Inflammatory macrophage (primary cell): ENCODE measurements around the gene PI4K2A.

Source experiments
- DNase-seq, 2 donors: peaks; one replicate each; pipeline ENCODE4 v3.0.0-alpha.2; 2020 to 2022
- total RNA-seq, 18 experiments: gene quantifications; one replicate each; lab custom pipeline; 2026; ENCODE audit warnings: mixed read lengths in 6 of 18, inconsistent platforms in 2 of 18; lab: John Stamatoyannopoulos, UW

The PI4K2A gene
- 55.2 to 285 (median 176) reads per million in 18 experiments for total RNA-seq

- peak; percentile 100 for DNase-seq
These were observed at the start of gene PI4K2A for GRCh38 chr10:97640174-97640867. Gene PI4K2A (plus strand): TSS chr10:97640671. CDS start chr10:97640743, 72 bp downstream.

GRCh38 chr10:97590748-97591495 is 49.5 kb upstream of the PI4K2A start:
- no peak for DNase-seq

GRCh38 chr10:97593421-97593820 is 47.0 kb upstream of the PI4K2A start:
- DNase-seq, result no peak

GRCh38 chr10:97596101-97597082 is 44.1 kb upstream of the PI4K2A start:
- DNase-seq, result no peak

- no peak for DNase-seq
These were observed 42.7 kb upstream of the PI4K2A start for GRCh38 chr10:97597778-97598177.

- no peak for DNase-seq
These were observed 41.8 kb upstream of the PI4K2A start for GRCh38 chr10:97598407-97599271.

- no peak for DNase-seq
These were observed 41.2 kb upstream of the PI4K2A start for GRCh38 chr10:97599272-97599619.

- no peak for DNase-seq
These were observed 39.9 kb upstream of the PI4K2A start for GRCh38 chr10:97600616-97601015.

GRCh38 chr10:97601268-97602215 is 38.9 kb upstream of the PI4K2A start:
- no peak for DNase-seq

GRCh38 chr10:97607095-97607636 is 33.3 kb upstream of the PI4K2A start:
- DNase-seq, result no peak

- no peak for DNase-seq
These were observed 31.4 kb upstream of the PI4K2A start for GRCh38 chr10:97608991-97609561.

GRCh38 chr10:97611473-97611872 is 29.0 kb upstream of the PI4K2A start:
- DNase-seq, result no peak

GRCh38 chr10:97612386-97612785 is 28.1 kb upstream of the PI4K2A start:
- peak; percentile 13 to 30 for DNase-seq

GRCh38 chr10:97618285-97618684 is 22.2 kb upstream of the PI4K2A start:
- DNase-seq, result no peak

- no peak for DNase-seq
These were observed 21.7 kb upstream of the PI4K2A start for GRCh38 chr10:97618733-97619132.

GRCh38 chr10:97623277-97623676 is 17.2 kb upstream of the PI4K2A start:
- DNase-seq, result no peak

- DNase-seq, result no peak
These were observed 12.7 kb upstream of the PI4K2A start for GRCh38 chr10:97627731-97628130.

- DNase-seq, result no peak
These were observed 12.2 kb upstream of the PI4K2A start for GRCh38 chr10:97628228-97628627.

- no peak for DNase-seq
These were observed 11.2 kb upstream of the PI4K2A start for GRCh38 chr10:97629289-97629688.

- DNase-seq, result no peak
These were observed 9.4 kb upstream of the PI4K2A start for GRCh38 chr10:97631098-97631497.
